HG03064 (cell line): Measurements from ENCODE around the gene PARP9.
"Not testable (repeated sequence)": the region's sequence is repeated elsewhere in the genome, so short reads cannot be mapped to it uniquely, and the experiment has no call there.

Experiments
- ATAC-seq: cut with Tn5 transposase; IDR thresholded peaks from one replicate; pipeline ENCODE4 v1.9.1; 2021; ENCODE audit warnings: low read depth; ENCODE audit not compliant: unreplicated experiment

Gene PARP9

DNA sequence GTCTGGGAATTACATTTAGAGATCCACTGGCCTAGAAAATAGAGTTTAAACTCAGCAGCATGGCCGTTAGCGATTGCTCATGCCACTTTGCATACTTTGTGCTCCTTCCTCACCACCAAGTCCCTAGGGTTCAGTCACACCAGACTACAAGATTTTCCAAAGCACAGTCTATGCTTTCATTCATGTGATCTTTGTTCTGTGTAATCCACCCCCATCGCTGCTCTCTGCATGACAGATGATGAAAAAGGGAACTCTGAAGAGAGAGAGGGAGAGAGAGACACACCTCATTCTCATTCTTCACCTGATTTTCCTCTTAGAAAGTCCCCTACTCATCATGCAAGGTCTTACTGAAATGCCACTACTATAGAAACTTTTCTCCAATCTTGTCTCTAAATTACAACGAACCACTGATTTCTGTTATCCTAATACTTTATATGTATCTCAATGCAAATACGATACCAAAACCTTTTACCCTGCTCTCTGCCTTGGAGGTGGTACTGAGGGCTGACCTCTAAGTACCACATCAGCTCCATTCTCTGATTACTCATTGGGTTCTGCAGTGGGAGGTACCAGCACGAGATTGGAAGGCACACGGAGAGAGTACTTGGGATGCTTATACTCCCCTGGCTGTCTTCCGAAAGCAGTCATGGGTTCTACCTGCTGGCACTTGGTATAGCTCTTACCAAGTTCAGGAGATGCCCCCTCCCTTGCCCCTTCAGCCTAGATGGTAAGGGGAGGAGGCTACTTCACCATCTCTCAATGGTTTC lies 12.3 kb upstream of the PARP9 start:
- peak; percentile 84 for ATAC-seq

DNA sequence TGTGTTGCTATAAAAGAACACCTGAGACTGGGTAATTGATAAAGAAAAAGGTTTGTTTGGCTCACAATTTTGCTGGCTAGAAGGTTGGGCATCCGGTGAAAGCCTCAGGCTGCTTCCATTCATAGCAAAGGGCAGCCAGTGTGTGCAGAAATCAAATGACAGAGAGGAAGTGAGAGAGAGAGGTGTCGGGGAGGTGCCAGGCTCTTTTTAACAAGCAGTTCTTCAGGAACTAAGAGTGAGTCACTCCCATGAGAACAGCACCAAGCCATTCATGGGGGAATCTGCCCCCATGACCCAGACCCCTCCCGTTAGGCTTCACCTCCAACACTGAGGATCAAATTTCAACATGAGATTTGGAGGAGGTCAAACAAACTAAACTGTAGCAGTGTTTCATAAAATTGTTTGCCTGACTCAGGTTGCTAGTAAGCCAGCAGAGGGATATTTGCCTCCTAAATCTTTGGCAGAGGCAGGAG lies 8.9 kb upstream of the PARP9 start:
- ATAC-seq, result no peak

DNA sequence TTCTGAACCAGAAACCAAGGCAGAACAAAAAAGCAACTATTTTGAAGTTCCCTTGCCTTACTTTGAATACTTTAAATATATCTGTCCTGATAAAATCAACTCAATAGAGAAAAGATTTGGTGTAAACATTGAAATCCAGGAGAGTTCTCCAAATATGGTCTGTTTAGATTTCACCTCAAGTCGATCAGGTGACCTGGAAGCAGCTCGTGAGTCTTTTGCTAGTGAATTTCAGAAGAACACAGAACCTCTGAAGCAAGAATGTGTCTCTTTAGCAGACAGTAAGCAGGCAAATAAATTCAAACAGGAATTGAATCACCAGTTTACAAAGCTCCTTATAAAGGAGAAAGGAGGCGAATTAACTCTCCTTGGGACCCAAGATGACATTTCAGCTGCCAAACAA lies 4.7 kb upstream of the PARP9 start:
- no peak for ATAC-seq

DNA sequence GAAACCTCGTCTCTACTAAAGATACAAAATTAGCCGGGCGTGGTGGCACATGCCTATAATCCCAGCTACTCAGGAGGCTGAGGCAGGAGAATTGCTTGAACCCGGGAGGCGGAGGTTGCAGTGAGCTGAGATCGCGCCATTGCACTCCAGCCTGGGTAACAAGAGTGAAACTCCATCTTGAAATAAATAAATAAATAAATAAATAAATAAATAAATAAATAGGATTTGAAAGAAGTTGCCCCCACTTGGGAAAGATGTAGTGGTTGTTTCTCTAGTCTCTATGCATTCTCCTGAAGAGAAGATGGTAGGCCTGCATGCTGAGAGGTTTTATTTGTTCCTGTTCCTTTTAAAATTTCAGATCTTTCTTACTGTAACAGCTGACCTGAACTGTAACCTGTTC lies 4.0 kb upstream of the PARP9 start:
- not testable (repeated sequence) for ATAC-seq

DNA sequence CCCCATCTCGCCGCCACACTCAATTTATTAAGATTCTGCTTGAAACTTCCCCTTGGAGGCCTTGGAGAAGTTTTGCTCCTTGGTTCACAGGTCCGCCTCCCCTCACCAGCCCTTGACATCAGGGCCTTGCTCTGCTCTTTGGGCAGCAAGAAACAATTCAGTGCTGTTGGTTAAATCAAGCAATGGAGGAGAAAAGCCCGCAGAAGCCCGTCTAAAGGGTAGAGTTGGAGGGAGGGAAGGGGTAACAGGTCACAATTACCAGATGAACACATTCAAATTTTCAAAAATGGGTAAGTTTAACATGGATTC lies 429 bp downstream of the PARP9 start:
- no peak for ATAC-seq

DNA sequence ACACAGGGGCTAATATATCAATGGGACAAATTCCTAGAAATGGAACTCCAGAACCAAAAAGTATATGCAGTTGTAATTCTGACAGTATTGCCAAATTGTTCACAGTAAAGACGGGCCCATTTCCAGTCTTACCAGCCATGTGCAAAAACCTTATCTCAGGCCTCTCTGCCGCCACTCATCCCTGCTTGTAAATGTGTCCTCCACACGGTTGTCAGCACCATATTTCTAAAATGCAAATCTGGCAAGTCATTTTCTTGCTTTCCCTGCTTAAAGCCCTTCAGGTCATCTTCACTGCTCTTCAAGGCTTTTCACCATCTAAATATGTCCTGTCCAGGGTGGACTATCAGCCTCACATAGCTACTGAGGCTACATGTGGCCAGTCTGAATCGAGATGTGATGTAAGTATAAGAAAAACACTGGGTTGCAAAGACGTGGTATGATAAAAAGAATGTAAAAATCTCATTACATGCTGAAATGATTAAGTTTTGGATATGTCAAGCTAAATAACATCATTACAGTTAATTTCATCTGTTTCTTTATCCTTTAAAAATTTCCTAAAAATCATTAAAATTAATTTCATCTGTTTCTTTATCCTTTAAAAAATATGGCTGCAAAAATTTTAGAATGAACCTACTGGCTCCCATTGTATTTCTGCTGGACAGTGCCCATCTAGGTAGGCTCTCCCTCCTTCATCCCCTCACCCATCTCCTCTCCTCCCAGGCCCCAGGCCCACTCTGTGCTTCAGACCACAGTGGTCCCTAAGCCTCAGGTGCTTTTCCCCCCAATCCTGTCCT lies 980 bp downstream of the PARP9 start:
- no peak for ATAC-seq

DNA sequence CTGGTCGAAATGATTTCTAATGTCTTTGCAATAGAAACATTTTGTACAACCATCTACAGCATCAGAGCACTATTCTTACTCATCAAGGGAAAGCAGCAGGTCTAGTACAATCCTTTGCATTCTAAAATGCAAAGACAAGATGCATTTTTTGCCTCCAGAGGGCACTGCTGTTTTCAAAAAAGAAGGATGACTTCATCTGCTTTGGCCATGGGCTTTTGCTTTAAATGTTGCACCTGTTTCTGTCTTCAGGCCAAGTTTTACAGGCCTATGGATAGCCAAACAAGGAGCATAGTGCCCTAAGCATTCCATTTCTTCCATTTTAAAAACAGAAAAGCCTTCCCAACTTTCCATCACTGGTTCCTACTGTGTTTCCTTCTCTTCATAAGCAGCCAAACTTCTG lies 3.4 kb downstream of the PARP9 start:
- no peak for ATAC-seq

DNA sequence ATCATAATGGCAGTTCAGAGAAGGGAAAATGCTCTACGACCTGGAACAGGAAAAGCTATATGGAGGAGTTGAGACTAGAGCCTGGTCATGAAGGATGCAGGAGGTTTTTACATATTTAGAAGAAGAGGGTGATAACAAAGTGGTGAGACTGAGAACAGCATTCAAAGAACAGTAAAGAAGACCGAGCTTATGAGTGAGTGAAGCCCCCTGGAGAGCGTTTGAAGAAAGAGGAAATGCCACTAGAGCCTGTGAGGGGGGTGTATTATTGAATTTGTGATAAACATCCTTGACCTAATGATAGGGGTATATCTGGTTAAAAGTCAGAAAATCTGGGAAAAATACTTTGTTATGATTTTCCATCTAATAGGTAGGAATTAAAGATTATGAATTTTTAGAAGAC lies 4.2 kb downstream of the PARP9 start:
- no peak for ATAC-seq

DNA sequence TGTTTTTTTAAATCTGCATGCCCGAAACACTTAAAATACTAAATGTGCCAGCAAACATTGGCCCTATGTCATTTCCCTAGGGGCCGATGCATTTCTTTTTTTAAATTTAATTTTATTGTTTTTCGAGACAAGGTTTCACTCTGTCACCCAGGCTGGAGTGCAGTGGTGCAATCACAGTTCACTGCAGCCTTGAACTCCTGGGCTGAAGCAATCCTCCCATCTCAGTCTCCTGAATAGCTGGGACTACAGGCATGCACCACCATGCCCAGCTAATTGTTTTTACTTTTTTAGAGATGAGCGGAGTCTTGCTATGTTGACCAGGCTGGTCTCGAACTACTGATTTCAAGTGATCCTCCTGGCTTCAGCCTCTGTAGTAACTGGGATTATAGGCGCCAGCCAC lies 5.5 kb downstream of the PARP9 start:
- ATAC-seq, result no peak

DNA sequence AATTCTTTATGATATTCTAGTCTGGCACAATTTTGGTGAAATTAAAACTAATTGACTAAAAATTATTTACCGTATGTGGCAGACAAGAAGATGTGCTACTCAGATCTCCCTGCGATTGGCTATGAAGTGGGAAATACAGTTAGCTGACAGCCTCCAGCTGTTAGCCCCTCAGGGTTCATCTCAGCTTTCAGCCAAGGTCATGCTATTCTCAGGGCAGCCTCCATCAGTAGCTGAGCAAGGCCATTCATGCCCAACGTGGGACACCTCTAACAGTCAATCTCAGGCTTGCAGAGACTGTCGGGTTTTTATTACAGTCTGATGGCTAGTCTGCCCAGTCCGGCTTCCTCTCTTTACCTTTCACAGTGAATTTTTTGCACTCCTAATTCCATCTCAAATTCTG lies 6.7 kb downstream of the PARP9 start:
- ATAC-seq, result no peak

DNA sequence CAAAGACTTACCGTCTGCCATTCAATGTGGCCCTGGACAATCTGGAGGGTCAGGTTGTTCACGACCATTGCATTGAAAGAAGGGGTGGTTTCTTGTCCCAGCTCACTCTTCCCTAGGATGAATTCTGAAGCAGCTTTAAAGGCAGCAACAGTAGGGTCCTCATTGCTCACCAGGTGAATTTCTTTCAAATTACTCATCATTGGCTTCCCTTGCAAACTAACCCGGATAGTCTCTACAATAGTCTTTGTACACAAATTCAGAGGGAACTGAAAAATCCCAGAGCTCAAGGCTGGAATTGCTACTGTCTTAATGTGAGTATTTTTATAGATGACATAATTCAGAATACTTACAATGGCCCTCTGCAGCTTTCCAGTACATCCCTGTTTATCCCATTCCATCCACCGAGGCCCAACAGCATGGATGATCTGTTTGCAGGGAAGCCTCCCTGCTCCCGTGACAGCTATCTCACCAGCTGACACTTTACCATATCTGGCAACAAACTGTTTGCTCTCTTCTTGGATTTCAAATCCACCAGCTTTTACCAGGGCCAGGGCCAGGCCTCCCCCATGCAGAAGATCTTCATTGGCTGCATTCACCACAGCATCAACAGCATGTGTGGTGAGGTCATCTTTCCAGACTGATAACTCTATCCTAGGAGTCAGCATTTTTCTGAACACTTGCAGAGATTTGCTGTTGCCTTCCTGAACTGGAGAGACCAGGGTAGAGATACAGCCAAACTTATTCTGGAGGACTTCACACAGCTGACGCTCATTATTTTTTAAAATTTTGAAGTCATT lies 8.6 kb downstream of the PARP9 start:
- no peak for ATAC-seq

DNA sequence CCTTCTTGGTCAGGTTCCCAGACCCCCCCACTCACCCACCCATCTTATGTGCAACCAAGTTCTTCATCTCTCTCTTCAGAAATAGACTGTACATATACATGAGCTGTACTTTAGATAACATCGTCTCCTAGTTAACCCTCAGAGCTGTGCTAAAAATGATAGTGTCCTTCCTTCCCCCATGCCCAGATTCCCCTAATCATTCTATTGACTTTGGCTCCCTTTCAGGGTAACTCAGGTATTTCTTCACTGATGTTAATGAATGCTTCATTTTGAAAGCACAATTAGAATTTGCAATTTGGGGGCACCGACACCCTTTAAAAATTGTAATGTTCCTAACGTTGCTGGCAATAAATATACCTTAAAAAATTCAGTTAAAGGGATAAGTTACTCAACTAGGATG lies 10.9 kb downstream of the PARP9 start:
- no peak for ATAC-seq

DNA sequence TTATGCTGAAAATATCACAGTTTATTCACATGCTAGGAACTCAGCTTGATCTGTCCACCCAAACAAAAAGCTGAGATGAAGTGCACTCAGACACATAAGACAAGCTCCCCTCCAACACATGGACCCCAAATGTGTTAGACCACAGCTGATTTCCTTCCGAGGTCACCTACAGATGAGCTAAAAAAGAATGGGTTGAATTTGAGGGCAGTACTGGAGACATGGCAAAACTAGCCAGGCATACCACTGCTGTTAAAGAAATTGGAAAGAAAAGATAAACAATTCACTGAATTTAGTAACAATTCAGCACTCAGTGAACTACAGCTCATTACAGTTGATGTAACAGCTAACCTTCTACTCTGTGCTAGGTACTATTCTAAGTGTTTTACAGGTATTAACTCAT lies 15.5 kb downstream of the PARP9 start:
- no peak for ATAC-seq

DNA sequence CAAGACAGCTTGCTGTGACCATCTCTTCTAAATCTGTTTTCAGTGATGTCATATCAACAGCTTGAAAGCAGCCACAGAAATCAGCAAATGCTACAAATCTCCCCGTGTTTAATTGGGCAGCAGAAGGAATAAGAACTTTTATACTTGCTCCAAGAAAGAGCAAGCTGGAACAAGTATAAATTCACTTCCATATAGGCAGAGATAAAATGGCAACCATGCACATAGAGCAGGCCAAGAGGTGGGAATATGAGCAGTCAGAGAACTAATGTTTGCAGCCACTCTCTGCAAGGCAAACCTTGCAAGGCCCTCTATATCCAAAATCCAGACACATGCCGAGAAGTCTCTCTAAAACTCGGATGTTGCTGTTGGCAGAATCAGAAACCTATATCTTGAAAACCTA lies 16.0 kb downstream of the PARP9 start:
- no peak for ATAC-seq

DNA sequence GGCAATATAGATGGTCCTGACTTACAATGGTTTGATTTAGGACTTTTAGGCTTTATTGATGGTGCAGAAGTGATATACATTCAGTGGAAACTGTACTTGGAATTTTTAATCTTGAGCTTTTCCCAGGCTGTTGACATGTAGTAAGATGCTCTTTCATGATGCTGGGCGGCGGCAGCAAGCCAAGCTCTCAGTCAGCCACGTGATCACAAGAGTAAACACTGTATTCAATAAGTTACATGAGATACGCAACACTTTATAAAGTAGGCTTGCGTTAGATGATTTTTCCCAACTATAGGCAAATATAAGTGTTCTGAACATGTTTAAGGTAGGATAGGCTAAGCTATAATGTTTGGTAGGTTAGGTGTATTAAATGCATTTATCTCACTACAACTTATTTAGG lies 17.9 kb downstream of the PARP9 start:
- no peak for ATAC-seq

DNA sequence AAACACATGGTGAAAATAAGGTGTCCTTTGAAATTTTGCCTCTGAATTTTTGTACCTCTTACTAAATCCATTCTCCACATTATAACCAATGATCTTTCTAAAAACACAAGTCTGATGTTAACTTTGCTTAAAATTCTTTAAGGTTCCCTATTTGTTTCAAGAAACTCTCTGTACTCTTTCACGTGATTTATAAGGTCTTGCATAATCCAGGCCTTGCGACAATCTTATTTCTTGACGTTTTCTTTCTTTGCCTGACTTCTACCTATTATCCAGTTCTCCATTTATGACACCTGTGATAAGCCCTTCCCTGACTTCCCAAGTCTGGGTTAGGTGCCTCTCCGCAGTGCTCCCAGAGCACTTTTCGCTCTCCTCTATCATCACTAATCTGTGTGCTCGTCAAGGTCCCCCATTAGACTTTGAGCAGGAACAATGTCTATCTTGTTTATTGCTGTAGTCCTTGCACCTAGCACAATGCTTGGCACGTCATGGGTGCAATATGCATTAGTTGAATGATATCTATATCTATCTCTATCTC lies 25.1 kb downstream of the PARP9 start:
- ATAC-seq, result no peak

DNA sequence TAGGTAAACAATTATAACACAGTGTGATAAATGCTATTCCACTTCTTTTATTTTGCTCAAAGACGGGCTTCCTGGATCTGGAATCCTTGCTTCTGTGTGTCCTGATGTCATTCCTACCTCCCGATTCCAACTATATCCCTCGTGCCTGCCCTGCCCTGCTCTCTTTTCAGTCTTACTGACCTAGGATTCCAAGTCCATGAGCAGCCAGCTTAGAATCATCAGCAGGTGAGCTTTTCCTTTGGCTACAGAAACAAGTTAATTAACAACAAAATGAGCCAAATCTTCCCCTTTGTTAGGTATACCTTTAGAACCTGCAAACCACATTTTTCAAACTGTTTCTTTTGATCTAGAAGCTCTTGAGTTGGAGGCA lies 27.5 kb downstream of the PARP9 start:
- ATAC-seq, result no peak

DNA sequence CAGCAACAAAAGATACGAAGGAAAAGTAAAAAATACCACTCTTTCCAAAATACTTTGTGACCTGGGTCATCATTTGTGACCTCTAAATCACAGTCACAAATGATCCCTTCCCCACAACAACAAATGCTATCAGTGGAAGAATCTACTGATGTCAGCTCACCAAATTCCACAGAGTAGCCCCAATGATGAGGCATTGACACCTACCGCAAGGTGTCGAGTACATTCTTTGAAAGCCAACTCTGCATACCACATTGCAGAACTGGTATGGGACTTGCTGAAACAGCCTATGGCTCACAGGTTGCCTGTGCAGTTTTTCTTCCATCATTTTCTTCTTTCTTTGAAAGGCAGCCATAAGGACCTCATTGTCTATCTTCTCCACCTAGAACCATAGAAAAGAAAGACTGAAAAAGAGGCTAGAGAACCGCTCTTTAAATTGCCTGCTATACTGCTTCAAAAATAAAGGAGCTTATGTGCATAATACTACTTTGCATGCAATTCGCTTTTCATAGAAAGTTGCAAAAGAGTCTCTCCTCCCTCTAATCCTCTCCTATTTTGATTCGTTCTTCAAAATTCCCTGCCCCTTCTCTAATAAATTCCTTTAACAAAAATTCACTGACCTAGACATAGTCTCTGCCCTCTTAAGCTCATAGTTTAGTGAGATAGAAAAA lies 28.0 kb downstream of the PARP9 start:
- no peak for ATAC-seq

DNA sequence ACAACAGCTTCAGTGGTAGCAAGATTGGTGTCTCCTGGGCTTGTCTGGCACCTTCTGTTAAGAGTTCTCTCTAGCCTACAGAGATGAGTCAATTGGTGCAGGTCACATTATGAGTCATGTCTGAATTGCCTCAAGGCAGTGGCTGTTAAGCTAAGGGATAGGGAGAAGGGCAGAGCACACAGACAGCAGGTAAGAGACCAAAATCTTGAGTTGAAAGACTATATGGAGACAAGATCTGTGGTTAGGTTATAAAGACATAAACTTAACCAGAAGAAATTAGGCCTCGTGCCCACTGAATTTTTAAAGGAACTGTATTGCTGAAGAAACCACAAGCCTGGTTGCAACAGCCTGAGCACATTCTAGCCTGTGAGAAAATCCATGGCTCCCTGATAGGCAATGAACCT lies 30.2 kb downstream of the PARP9 start:
- ATAC-seq, result peak; percentile 99

DNA sequence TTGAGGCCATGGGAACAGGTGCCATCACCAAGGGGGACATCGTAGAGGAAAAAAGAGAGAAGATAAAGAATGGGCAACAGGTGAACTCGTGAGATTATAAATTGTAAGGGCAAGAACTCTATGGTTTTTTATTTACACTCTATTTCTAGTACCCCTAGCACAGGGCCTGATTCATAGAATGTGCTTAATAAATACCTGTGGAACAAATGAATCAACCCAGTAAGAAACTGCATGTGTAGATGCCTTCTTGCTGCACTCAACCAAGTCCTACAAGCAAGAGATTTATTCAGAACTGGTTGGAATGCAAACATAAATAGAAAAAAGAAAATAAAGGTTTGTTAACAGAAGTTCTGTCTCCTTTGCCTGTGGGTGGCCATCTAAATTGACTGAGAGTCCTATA lies 30.6 kb downstream of the PARP9 start:
- peak; percentile 7 for ATAC-seq

DNA sequence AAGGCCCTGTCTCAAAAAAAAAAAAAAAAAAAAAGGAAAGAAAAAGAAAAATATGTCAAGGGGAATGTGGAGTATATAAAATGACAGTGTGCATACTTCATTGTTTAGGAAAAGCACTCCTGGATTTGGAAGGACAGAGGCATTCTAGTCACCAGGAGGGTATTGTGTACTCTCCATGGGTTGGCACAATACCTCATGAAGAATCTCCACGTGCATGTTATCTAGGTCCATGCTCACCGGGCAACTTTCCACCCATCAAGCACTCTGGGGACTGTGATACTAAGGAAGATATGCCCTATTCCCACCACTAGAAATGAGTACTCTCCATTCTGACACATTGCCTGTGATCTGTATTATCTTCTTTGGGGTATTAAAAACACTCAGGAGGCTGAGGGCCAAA lies 33.9 kb downstream of the PARP9 start:
- ATAC-seq, result no peak
